Measurements from ENCODE around the gene IL25. TPM values are rescaled to one million over a fixed set of nuclear protein-coding genes. Genes with fewer than 3 reads are reported as not detected.

IL25 gene
- total and polyA plus RNA-seq, 2 of the 8 experiments (the other 6 are each of a cell fraction or from before 2014, with no cell fraction given) = not detected

DNA sequence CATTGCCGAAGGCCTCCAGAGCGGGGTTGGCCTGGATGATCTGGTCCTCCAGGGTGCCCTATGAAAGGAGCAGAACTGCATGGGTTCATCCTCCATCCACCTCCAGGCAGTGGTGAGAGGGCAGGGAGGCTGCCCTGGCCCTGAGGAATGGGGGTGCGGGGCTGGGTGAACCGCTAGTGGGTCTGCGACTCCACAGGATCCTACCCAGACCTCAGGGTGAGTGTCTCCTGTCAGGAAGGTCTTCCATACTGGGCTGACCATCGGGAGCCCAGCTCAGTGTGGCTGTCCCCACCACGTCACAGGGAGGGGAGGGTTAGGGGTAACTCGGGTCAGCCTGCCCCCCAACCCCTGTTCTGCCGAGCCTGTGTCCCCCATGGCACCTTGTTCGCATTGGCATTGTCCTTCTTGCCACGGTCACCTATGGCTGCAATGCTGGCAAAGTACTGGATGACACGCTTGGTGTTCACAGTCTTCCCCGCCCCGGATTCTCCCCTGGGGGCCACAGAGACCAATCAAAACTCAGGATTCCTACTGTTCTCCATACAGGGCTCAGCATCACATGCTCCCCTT lies 31.8 kb downstream of the IL25 start (continued):
- TF ChIP-seq, protein P1, sequence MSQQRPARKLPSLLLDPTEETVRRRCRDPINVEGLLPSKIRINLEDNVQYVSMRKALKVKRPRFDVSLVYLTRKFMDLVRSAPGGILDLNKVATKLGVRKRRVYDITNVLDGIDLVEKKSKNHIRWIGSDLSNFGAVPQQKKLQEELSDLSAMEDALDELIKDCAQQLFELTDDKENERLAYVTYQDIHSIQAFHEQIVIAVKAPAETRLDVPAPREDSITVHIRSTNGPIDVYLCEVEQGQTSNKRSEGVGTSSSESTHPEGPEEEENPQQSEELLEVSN (IDR thresholded peaks at IDR 0.05) = no peak
- TF ChIP-seq EGR1 (IDR thresholded peaks at IDR 0.05; ENCODE audit: borderline replicate concordance, low read depth, low read length) (no peak), SP2 (IDR thresholded peaks at IDR 0.05; ENCODE audit: low read length) (no peak)

Data from H1 (cell line).